Central memory CD8-positive, alpha-beta T cell (primary cell): ENCODE measurements around the gene TMEM123.
"Not testable (repeated sequence)": the region's sequence is repeated elsewhere in the genome, so short reads cannot be mapped to it uniquely, and the experiment has no call there.

ENCODE experiments used
- ATAC-seq: fragments of 150-1000 bp; cut with Tn5 transposase; replicated peaks from 2 replicates; pipeline ENCODE4 v1.10.0; 2022; ENCODE audit warnings: mild to moderate bottlenecking, moderate FRiP score, moderate number of reproducible peaks; ENCODE audit not compliant: poor library complexity, severe bottlenecking; ENCODE audit errors: extremely low read depth
- DNase-seq, 2 donors: peaks; one replicate each; pipeline ENCODE4 v3.0.0; 2021; ENCODE audit warnings: low spot score in 2 of 2
- H3K27ac Mint-ChIP-seq: one replicate; pipeline ENCODE4 v1.8.0; 2022; ENCODE audit warnings: low read depth, mild to moderate bottlenecking, moderate library complexity, mixed read lengths
- H3K27me3 Mint-ChIP-seq: one replicate; pipeline ENCODE4 v1.8.0; 2022; ENCODE audit warnings: mixed read lengths
- H3K36me3 Mint-ChIP-seq: one replicate; pipeline ENCODE4 v1.8.0; 2022; ENCODE audit warnings: mild to moderate bottlenecking, moderate library complexity, mixed read lengths; ENCODE audit not compliant: insufficient read depth
- H3K4me1 Mint-ChIP-seq: one replicate; pipeline ENCODE4 v1.8.0; 2022; ENCODE audit warnings: mixed read lengths
- H3K4me3 Mint-ChIP-seq: one replicate; pipeline ENCODE4 v1.8.0; 2022; ENCODE audit warnings: mild to moderate bottlenecking, moderate library complexity, mixed read lengths
- H3K9me3 Mint-ChIP-seq: one replicate; pipeline ENCODE4 v1.8.0; 2022; ENCODE audit warnings: mixed read lengths

TMEM123 gene

GRCh38 chr11:102453302-102453695 lies 734 bp upstream of the TMEM123 start:
- no peak for DNase-seq
- peak; percentile 1 for ATAC-seq
- Mint-ChIP-seq H3K36me3 (peaks cover 15% of the 10 kb centered on the region), H3K4me1 (peaks cover 44% of the 10 kb centered on the region), H3K9me3 (no peaks in the 10 kb centered on the region), H3K27me3 (no peaks in the 10 kb centered on the region), H3K4me3 (peak overlapping the region; percentile 95), H3K27ac (peak overlapping the region; percentile 71)

DNA sequence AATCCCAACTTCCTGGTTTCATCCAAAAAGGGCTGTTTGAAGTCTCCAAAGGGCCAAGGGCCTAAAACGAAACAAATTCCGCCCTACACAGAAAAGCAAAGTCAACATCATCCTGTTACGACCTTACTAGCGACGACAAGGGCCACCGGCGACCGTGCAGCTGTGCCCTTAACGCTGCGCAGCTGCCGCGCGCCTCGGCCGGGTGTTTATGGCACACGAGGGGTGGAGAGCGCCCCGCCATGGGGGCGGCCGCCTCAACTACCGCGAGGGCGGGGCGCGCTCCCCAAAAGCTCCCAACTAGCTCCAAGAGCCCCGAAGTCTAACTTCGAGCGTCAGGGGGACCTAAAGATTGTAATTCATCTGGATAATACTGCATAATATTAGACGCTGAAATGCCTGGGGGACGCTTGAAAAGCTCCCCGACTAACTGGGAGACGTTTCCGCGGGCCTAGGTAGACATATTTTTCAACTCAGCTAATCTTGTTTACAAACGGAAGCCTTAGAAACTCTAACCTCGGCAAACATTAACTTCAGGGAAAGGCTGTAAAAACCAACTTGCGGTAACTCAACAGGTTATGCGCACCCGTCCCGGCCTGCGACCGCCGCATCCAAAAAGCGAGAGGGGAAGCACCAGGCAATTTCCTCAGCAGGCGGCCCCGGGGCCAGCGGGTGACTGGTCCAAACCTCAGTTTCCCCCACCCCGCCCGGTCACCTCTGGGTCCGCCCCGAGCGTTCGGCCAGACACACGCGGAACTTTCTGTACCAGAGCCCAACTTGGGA lies 694 bp downstream of the TMEM123 start:
- ATAC-seq (peak; percentile 50), DNase-seq (peak; percentile 55 to 63)
- no peaks in the 10 kb centered on the region for H3K27me3 Mint-ChIP-seq
- peak overlapping the region; percentile 95 for H3K4me3 Mint-ChIP-seq
- peaks cover 23% of the 10 kb centered on the region for H3K36me3 Mint-ChIP-seq
- H3K4me1 Mint-ChIP-seq: peaks cover 58% of the 10 kb centered on the region
- H3K27ac Mint-ChIP-seq: peak overlapping the region; percentile 71
- no peaks in the 10 kb centered on the region for H3K9me3 Mint-ChIP-seq

- ATAC-seq (no peak), DNase-seq (no peak)
- no peaks in the 10 kb centered on the region for H3K27me3 Mint-ChIP-seq
- H3K4me3 Mint-ChIP-seq: peak overlapping the region; percentile 95
- H3K27ac Mint-ChIP-seq: peak overlapping the region; percentile 71
- peaks cover 26% of the 10 kb centered on the region for H3K36me3 Mint-ChIP-seq
- H3K4me1 Mint-ChIP-seq: peaks cover 64% of the 10 kb centered on the region
- H3K9me3 Mint-ChIP-seq: no peaks in the 10 kb centered on the region
These were observed 1.4 kb downstream of the TMEM123 start for GRCh38 chr11:102451041-102451680.

DNA sequence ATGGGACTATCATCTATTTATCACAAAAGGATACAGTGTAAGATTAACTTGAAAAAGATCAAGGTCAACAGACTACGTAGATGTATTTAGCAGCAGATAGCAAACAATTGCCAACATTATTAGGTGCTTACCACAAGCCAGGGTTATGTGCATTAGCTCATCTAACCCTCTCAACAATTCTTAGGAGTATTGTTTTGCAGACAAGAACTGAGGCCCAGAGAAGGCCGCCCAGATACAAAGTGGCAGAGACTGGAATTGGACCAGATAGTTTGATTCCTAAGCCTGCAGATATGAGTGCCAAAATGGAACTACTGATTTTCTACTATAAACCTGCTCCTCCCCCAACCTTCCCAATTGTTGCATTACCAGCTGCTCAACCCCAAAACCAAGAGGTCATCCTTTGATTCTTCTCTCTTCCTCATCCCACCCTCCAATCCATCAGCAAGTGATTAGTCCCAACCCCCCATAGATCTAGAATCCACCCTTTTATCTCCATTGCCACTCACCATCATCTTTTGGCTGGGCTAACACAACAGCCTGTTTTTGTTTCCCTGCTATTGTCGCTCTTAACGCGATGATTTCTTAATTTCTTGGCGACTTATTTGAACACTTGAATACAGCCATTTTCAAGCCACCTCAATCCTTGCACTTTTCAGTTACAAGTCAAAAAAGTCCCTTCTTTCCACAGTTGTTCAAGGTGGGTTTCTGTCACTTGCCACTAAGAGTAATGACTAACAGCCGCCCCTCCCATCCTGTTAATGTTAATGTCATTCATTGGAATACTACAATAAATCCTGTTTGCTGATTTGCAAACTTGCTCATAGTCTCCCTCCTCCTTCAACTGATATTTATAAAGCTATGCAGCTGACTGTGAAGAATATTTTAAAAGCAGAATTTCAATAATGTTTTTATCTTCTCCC lies 2.7 kb downstream of the TMEM123 start:
- Mint-ChIP-seq H3K36me3 (peaks cover 30% of the 10 kb centered on the region), H3K4me3 (peak overlapping the region; percentile 95), H3K27ac (peak overlapping the region; percentile 17), H3K9me3 (no peaks in the 10 kb centered on the region), H3K4me1 (peaks cover 73% of the 10 kb centered on the region), H3K27me3 (no peaks in the 10 kb centered on the region)
- ATAC-seq: no peak
- no peak for DNase-seq

- no peak for ATAC-seq
These were observed 3.7 kb downstream of the TMEM123 start for GRCh38 chr11:102448869-102449224.

DNA sequence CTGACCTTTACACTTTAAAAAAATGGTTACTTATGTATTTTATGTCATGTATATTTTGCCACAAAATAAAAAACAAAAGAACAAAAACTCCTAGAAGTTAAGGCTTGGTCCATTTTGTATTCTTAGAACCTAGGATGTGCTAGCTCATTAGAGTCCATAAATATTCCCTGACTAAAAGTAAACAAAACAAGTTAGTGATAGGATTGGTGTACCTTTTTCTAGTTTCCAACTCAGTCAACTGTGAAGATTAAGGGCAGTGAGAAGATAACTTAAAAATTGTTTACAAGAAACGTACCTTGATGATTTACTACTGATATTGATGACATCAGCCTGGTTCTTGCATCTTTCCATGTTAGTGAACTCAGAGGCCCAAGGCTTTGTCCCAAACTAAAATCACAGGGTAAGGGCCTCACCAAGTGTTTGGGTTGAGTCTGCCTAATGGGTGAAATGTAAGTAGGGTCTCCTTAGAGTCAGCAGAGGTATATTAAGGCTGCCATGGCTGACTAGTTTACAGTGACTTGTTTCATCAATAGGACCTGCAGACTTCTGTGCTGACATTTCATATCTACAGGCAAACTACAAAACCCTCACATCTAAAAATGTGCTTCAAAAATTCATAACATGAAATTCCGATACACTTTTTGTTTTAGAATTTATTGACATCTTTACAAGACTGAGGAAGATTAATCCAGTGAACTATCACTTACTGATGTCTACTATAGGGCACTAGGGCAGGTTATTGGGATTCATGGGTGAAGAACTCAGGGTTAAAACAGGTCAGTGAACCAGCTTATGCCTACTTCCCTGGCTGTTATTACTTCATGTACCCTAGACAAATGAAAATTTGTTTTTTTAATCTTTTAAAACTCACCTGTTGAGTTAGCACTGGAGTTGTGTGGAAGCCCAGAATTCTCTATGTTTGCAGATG lies 4.4 kb downstream of the TMEM123 start:
- peak overlapping the region; percentile 76 for H3K27ac Mint-ChIP-seq
- peaks cover 83% of the 10 kb centered on the region for H3K4me1 Mint-ChIP-seq
- ATAC-seq (no peak), DNase-seq (no peak)
- H3K4me3 Mint-ChIP-seq: peak overlapping the region; percentile 95
- H3K27me3 Mint-ChIP-seq: no peaks in the 10 kb centered on the region
- H3K9me3 Mint-ChIP-seq: no peaks in the 10 kb centered on the region
- peaks cover 36% of the 10 kb centered on the region for H3K36me3 Mint-ChIP-seq

More at GRCh38 chr11:102448869-102449224, 3.7 kb downstream of the TMEM123 start:
- Mint-ChIP-seq H3K9me3 (no peaks in the 10 kb centered on the region), H3K4me3 (peak overlapping the region; percentile 95), H3K36me3 (peaks cover 33% of the 10 kb centered on the region), H3K27me3 (no peaks in the 10 kb centered on the region), H3K4me1 (peaks cover 76% of the 10 kb centered on the region), H3K27ac (peak overlapping the region; percentile 22)
- no peak for DNase-seq

- no peaks in the 10 kb centered on the region for H3K27me3 Mint-ChIP-seq
These were observed 5.4 kb downstream of the TMEM123 start for GRCh38 chr11:102447193-102447592.

DNA sequence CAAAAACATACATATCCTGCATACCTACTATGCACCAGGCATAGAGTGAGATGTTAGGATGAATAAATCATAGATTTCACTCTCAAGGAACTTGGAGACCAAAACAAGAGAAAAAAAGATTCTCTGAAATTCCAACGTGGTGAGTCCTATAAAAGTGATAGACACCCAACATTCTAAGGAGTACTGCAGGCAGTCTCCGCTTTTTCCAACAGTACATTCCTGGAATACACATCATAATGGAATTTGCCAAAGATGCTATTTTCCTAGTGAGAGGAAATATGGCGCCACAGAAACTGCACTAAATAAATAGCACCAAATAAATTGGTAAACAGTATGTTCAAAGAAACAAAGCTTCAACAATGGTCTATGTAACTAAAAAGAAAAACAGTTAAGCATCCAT lies 6.0 kb downstream of the TMEM123 start:
- H3K4me3 Mint-ChIP-seq: peak overlapping the region; percentile 9
- no peaks in the 10 kb centered on the region for H3K27me3 Mint-ChIP-seq
- peaks cover 88% of the 10 kb centered on the region for H3K4me1 Mint-ChIP-seq
- no peak for DNase-seq
- H3K36me3 Mint-ChIP-seq: peaks cover 26% of the 10 kb centered on the region
- no peaks in the 10 kb centered on the region for H3K9me3 Mint-ChIP-seq
- ATAC-seq: no peak
- peak overlapping the region; percentile 76 for H3K27ac Mint-ChIP-seq

More at GRCh38 chr11:102447193-102447592, 5.4 kb downstream of the TMEM123 start:
- Mint-ChIP-seq H3K9me3 (no peaks in the 10 kb centered on the region), H3K36me3 (peaks cover 29% of the 10 kb centered on the region), H3K27ac (peak overlapping the region; percentile 76), H3K4me1 (peaks cover 87% of the 10 kb centered on the region), H3K4me3 (peak overlapping the region; percentile 9)
- no peak for DNase-seq
- peak; percentile 71 for ATAC-seq

DNA sequence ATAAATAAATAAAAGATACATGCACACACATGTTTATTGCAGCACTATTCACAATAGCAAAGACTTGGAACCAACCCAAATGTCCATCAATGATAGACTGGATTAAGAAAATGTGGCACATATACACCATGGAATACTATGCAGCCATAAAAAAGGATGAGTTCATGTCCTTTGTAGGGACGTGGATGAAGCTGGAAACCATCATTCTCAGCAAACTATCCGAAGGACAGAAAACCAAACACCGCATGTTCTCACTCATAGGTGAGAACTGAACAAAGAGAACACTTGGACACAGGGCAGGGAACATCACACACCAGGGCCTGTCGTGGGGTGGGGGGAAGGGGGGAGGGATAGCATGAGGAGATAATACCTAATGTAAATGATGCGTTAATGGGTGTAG lies 7.9 kb downstream of the TMEM123 start:
- not testable (repeated sequence) for H3K4me3 Mint-ChIP-seq, DNase-seq, ATAC-seq, H3K27ac Mint-ChIP-seq, H3K27me3 Mint-ChIP-seq, H3K9me3 Mint-ChIP-seq
- peaks cover 23% of the 10 kb centered on the region for H3K36me3 Mint-ChIP-seq
- peaks cover 88% of the 10 kb centered on the region for H3K4me1 Mint-ChIP-seq

DNA sequence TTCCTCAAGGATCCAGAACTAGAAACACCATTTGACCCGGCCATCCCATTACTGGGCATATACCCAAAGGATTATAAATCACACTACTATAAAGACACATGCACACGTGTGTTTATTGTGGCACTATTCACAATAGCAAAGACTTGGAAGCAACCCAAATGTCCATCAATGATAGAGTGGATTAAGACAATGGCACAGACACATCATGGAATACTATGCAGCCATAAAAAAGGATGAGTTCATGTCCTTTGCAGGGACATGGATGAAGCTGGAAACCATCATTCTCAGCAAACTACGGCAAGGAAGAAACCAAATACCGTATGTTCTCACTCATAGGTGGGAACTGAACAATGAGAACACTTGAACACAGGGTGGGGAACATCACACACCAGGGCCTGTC lies 8.4 kb downstream of the TMEM123 start:
- not testable (repeated sequence) for H3K4me3 Mint-ChIP-seq, H3K9me3 Mint-ChIP-seq, H3K27me3 Mint-ChIP-seq, H3K27ac Mint-ChIP-seq, DNase-seq, ATAC-seq
- Mint-ChIP-seq H3K36me3 (peaks cover 23% of the 10 kb centered on the region), H3K4me1 (peaks cover 86% of the 10 kb centered on the region)

GRCh38 chr11:102439063-102439363 lies 13.6 kb downstream of the TMEM123 start:
- Mint-ChIP-seq H3K36me3 (peaks cover 16% of the 10 kb centered on the region), H3K4me3 (peak overlapping the region; percentile 20), H3K4me1 (peaks cover 61% of the 10 kb centered on the region)
- H3K27ac Mint-ChIP-seq, H3K9me3 Mint-ChIP-seq, ATAC-seq, DNase-seq, H3K27me3 Mint-ChIP-seq: not testable (repeated sequence)
